ENCODE data around the gene KRTAP2-3. TPM values are rescaled to one million over a fixed set of nuclear protein-coding genes. Genes with fewer than 3 reads are reported as not detected.
"Not testable (repeated sequence)": the region's sequence is repeated elsewhere in the genome, so short reads cannot be mapped to it uniquely, and the experiment has no call there.

KRTAP2-3 gene
- polyA plus RNA-seq, 3 donors, result not detected

DNA sequence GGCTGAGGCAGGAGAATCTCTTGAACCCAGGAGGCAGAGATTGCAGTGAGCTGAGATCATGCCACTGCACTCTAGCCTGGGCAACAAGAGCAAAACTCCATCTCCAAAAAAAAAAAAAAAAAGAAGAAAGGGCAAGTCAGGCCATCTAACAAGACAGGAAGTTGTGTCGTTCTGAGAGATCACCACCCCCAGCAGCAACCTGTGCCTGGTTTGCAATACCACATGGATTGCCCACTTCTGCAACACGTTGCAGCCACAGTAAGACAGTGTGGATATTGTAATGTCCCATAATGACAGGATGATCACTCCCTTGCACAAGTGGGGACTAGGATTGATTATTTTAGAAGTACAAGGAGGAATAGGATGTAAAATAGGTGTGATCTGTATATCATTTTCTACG lies 9.1 kb upstream of the KRTAP2-3 start:
- DNase-seq (ENCODE audit: low read depth in 3 of 3, low spot score in 2 of 3), result no peak

DNA sequence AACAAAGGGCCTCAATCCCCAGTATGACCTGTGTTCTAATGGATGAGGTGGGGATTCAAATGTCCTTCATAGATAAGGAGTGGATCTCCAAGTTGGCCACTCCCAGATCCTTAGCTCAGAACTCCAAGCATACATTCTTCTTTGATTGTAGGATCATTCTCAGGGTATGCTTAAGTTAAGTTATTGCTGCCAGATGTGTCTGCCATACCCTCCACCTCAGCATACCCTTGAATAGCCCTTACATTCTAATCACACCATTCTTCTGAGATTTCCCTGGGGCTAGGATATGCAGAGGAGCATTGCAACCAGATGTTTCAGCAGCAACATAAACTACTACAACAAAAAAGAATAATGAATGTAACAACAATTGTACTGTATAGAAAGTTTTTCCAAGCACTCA lies 7.4 kb upstream of the KRTAP2-3 start:
- no peak for DNase-seq (ENCODE audit: low read depth in 3 of 3, low spot score in 2 of 3)

DNA sequence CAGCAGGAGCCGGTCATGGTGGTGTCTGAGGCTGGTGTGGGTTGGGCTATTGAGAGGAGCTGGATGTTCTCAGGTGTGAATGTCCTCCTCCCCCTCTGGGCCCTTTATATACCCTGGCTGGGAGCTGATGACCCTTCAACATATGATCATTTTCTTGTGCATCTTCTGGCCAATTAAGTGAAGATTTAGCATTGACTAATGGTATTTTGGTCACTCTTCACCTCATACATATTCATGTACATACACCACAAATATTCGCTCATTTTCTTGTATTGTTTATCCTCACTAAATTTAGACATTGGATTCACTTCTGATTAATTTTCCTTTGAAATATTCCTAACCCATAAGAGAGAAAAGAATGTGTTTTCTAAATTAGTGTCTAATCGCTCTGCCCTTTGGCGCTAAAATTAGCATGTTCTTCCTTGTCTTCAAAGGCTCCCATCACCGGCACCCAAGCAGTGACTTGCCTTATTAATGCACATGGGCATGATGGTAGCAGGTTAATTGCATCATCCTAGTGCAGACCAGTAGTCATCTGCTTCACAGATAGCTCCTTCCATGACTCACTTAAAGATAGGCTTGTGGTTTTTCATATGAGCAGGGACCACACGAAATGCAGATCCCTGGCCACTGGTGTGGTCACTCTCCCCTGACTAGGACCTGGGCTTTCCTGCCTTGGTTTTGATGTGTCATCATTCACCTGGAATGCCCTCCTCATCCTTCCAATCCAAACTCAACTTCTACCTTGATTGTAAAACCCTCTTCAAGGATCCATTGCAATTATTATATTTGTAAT lies 6.1 kb upstream of the KRTAP2-3 start, which contains the start of gene KRTAP2-4:
Gene KRTAP2-4, minus strand, starts transcription at position 51 of the 796 bp plus-strand sequence. Its CDS starts 34 bp downstream, at position 17.
- no peak for DNase-seq (ENCODE audit: low read depth in 3 of 3, low spot score in 2 of 3)

DNA sequence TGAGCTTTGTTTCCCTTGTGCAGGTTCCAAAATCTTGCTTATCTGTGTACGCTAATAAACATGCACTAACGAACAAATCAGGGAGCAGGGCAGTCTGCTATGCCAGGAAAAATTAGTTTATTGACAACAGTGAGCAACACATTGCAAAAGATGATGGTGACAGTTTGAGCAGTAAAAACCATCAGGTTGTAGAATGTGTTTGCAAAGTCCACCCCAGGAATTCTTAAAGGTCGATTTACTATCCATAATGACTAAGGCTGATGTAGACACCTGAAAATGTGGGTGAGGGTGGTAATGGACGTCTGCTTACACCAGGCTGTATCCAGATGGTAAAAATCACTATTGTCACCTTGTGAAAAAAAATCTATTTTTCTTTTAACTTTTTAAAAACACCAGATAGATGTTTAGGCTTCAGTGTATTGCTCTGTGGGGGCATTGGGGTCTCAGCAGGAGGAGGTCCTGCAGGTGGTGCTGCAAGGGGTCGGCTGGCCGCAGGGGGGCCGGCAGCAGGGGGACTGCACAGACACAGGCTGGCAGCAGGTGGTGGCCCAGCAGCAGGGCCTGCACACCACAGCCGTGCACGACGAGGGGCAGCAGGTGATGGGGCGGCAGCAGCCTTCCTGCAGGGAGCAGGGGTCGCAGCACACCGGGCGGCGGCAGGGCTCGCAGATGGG lies 5.2 kb upstream of the KRTAP2-3 start:
- DNase-seq (ENCODE audit: low read depth in 3 of 3, low spot score in 2 of 3), result not testable (repeated sequence)

DNA sequence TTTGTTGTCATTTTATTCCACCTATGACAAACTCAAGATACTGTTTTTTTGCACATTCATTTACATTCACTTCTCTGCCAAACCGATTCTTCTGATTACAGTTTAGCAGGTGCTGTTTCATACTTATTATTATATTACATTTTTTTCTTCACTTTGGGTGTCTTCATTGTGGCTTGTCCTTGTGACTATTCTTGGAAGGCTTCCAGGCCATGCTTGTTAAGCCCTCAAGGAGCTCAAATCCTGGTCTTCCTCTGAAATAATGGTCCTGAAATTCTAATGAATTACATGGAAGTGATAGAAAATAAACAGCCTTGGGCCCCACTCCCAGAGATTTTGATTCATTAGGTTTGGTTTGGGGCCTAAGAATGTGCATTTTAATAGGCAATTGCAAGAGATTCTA lies 4.4 kb upstream of the KRTAP2-3 start:
- no peak for DNase-seq (ENCODE audit: low read depth in 3 of 3, low spot score in 2 of 3)

DNA sequence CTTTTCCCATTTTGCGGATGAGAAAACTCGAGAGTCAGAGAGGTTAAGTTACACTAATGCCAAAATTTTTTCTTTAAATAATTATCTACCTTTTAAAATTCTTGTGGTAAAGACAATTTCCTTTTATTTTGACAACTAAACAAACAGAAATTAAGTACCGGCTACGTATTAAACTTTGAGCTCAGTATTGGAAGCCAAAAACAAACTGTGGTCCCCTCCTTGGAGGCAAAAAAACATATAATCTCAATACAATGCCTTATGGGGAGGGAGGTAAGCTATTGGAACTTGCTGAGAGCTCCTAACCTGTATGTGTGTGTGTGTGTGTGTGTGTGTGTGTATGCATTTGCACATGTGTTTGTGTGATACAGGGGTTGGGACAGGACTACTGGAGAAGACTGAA lies 3.5 kb upstream of the KRTAP2-3 start:
- no peak for DNase-seq (ENCODE audit: low read depth in 3 of 3, low spot score in 2 of 3)

DNA sequence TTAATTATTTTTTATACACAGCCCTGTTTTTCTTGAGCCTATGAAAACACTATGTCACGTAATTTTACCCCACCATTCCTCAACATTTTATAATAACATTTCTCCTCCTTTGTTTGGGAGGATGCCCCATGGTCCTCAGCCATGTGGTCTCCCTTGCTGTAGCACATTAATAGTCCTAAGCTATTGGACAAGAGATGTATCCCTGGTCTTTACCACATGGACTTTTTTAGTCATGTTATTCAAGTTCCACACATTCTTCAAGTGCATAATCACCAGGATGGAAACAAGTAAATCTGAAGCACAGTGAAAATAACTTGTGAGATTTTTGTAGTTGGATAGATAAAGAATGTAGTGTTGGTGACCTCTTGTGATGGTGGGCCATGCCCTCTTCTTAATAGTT lies 2.0 kb upstream of the KRTAP2-3 start:
- no peak for DNase-seq (ENCODE audit: low read depth in 3 of 3, low spot score in 2 of 3)

DNA sequence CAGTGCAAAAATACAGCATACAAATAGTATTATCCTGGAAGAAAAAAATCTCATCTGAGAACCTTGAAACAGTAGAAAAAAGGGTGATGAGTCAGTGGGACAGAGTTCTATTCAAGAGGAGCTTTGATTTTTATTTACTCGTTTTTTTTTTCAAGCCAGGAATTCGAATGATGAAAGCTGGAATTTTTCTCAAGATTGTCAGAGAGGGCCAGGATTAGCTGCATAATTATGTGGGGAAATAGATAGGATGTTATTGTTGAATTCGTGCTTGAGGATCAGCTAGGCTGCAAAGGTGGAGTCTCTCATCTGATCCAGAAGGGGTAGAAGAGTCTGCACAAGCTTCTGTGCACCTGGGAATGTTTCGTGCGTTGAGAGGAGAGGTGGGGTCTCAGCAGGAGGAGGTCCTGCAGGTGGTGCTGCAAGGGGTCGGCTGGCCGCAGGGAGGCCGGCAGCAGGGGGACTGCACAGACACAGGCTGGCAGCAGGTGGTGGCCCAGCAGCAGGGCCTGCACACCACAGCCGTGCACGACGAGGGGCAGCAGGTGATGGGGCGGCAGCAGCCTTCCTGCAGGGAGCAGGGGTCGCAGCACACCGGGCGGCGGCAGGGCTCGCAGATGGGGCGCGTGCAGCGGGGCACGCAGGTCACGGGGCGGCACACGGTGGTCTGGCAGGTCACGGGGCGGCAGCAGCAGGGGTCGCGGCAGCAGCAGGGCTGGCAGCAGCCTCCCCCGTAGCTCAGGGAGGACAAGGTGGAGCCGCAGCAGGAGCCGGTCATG lies 450 bp downstream of the KRTAP2-3 start:
- not testable (repeated sequence) for DNase-seq (ENCODE audit: low read depth in 3 of 3, low spot score in 2 of 3)

DNA sequence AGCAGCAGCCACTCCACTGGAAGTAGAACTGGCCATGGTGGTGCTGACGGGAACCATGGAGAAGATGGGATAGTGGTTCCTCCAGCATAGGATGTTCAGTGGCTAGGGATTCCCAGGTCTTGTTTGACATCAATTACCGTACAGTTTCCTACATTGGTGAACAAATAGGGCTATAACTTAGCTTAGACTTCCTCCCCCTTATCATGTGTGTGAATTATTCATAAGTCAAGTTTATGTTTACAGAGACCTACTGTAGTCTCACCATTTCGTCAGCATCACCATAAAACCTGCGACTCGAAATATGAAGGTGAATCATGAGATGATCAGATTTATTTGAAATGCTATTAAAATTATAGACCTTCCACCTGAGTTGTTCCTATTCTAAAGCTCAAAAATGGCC lies 1.2 kb downstream of the KRTAP2-3 start:
- no peak for DNase-seq (ENCODE audit: low read depth in 3 of 3, low spot score in 2 of 3)

DNA sequence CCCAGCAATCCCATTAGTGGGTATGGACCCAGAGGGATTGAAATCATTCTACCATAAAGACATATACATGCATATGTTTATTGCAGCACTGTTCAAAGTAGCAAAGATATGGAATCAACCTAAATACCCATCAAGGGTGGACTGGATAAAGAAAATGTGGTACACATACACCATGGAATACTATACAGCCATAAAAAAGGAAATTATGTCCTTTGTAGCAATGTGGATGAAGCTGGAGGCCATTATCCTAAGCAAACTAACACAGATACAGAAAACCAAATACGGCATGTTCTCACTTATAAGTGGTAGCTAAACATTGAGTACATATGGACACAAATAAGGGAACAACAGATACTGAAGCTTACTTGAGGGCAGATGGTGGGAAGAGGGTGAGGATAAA lies 2.4 kb downstream of the KRTAP2-3 start:
- DNase-seq (ENCODE audit: low read depth in 3 of 3, low spot score in 2 of 3), result no peak

DNA sequence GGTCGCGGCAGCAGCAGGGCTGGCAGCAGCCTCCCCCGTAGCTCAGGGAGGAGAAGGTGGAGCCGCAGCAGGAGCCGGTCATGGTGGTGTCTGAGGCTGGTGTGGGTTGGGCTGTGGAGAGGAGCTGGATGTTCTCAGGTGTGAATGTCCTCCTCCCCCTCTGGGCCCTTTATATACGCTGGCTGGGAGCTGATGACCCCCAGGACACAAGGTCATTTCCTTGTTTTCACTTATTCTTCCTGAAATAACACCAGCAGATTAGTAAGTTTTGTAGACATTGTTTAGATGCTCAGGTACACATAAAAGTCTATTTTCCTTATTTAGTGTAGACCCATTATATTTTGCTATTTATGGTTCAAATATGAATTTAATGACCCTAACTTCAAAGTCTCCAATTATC lies 4.8 kb downstream of the KRTAP2-3 start, which contains the start of gene KRTAP2-2:
Gene KRTAP2-2, minus strand, starts transcription at position 101 of the 400 bp plus-strand sequence. Its CDS starts 19 bp downstream, at position 82.
- not testable (repeated sequence) for DNase-seq (ENCODE audit: low read depth in 3 of 3, low spot score in 2 of 3)

DNA sequence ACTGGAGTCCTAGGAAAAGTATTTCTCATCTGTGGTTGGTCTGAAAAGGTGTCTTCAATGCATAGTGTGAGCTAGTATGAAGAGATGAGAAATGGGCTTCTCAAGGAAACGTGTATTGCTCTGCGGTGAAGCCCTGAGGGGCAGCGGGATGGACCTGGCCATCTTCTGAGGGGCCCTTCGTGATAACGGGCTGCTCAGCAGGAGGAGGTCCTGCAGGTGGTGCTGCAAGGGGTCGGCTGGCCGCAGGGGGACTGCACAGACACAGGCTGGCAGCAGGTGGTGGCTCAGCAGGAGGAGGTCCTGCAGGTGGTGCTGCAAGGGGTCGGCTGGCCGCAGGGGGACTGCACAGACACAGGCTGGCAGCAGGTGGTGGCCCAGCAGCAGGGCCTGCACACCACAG lies 5.4 kb downstream of the KRTAP2-3 start:
- not testable (repeated sequence) for DNase-seq (ENCODE audit: low read depth in 3 of 3, low spot score in 2 of 3)

DNA sequence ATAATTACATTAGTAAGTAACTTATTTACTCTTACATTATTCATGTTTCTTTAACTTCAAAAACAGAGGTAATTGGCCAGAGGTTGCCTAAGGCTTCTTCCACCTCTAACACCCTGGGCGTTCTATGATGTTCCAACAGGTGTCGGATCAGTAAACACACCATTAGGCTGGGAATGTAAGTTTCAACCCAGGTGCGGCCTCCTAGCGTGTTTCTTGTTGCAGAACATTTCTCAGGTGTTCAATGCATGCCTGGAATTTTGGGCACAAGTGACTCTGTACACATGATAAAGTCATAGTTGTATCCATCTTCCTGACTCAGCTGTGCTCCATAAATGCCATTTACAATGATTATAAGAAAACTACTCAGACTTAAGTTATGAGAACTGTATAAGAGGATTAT lies 5.9 kb downstream of the KRTAP2-3 start:
- peak in 2 of 3 donors; percentile 4 to 16 for DNase-seq (ENCODE audit: low read depth in 3 of 3, low spot score in 2 of 3)

DNA sequence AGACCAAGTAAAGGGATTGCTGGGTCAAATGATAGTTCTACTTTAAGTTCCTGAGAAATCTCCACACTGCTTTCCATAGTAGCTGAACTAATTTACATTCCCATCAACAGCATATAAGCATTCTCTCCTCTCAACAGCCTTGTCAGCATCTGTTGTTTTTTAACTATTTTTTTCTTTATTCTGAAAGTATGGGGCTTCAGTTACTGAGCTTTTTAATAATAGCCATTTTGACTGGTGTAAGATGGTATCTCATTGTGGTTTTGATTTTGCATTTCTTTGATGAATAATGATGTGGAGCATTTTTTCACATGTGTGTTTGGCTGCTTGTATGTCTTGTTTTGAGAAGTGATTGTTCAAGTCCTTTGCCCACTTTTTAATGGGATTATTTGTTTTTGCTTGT lies 7.3 kb downstream of the KRTAP2-3 start:
- no peak for DNase-seq (ENCODE audit: low read depth in 3 of 3, low spot score in 2 of 3)

DNA sequence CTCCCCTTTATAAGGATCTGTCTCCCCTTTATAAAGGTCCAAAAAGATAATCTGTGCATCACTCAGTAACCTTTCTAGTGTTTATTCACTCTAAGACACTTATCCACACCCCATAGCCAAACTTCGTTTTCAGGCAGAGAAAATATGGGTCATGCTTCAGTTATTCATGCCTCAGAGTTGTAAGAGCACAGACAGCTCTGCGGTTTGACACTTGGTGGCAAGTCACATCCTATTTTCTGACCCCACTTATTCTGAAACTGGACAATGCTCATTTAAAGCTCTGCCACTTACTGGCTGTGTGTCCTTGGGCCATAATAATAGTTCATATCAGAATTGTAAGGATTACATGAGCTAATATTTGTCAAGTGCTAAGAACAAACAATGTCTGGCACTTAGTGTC lies 10.8 kb downstream of the KRTAP2-3 start:
- DNase-seq (ENCODE audit: low read depth in 3 of 3, low spot score in 2 of 3), result no peak

DNA sequence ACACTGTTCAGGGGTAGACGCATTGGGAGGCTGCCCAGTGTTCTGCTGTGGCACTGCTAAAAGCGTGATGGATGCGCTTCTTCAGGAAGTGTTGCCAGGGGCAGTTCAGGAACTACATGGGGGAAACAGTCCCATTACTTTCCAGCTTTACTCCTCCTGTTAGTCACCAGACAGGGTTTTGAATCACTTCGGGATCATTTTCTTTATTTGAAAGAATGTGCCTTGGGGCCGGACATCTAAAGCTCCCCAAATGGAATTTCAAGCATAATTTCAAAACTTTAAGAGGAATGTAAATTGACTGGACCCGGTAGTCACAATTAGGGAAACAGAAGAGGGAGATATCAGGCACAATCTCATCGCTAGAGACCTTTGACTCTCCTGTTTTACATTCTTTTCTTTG lies 11.5 kb downstream of the KRTAP2-3 start:
- no peak for DNase-seq (ENCODE audit: low read depth in 3 of 3, low spot score in 2 of 3)

DNA sequence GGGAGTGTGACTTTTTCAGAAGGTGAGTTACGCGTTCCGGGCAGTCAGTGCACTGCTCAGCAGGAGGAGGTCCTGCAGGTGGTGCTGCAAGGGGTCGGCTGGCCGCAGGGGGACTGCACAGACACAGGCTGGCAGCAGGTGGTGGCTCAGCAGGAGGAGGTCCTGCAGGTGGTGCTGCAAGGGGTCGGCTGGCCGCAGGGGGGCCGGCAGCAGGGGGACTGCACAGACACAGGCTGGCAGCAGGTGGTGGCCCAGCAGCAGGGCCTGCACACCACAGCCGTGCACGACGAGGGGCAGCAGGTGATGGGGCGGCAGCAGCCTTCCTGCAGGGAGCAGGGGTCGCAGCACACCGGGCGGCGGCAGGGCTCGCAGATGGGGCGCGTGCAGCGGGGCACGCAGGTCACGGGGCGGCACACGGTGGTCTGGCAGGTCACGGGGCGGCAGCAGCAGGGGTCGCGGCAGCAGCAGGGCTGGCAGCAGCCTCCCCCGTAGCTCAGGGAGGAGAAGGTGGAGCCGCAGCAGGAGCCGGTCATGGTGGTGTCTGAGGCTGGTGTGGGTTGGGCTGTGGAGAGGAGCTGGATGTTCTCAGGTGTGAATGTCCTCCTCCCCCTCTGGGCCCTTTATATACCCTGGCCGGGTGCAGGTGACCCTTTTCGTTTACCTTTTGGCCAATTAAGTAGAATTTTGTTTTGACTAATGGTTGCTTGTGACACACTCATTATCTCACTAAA lies 13.0 kb downstream of the KRTAP2-3 start, which contains the start of gene KRTAP2-1:
Gene KRTAP2-1, minus strand, starts transcription at position 582 of the 731 bp plus-strand sequence. Its CDS starts 49 bp downstream, at position 533.
- DNase-seq (ENCODE audit: low read depth in 3 of 3, low spot score in 2 of 3), result not testable (repeated sequence)

DNA sequence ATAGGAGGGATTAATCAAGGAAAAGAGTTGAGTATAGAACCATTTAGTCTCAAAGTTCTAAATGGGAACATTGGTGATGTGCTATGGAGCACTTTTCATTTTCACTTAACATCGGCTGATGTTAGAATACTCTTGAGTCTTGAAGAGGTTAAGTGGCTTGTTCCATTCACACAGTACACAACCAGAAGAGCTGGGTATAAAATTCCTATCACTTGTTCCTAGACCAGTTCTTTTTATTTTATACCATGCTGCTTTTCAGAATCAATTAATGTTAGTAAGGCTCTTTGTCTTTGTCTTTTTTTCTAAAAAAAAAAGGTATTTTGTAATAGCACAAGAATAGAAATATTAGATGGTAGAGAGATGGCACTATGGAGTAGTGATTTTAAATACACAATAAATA lies 17.0 kb downstream of the KRTAP2-3 start:
- no peak for DNase-seq (ENCODE audit: low read depth in 3 of 3, low spot score in 2 of 3)

DNA sequence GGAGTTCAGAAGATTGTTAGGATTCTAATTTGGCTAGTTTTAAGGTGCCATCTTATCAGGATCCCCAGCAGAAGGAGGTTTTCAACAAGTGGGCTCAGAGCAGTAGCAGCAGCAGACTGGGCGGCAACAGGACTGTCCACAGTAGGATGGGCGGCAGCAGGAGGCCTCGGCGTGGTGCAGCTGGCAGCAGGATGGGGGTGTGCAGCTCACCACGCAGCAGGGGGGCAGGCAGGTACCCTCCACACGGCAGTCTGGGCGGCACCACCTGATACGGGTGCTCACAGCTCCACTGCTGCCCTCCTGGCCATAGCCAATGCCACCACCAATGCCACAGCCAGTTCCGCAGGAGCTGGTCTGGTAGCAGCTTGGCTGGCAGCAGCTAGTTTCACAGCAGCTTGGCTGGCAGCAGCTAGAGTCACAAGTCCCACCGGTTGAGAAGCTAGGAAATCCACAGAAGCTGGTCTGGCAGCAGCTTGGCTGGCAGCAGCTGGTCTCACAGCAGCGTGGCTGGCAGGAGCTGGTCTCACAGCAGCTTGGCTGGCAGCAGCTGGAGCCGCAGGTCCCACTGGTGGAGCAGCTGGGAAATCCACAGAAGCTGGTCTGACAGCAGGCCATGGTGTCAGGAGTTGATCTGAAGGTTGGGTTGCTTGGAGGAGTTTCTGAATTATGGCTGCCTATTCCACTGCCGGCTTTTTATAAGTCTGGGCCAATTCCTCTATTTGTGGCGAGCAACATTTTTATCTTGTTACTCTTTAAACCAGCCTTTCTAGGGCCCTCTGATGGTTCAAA lies 18.9 kb downstream of the KRTAP2-3 start, which contains the start of gene KRTAP1-1:
Gene KRTAP1-1, minus strand, starts transcription at position 668 of the 789 bp plus-strand sequence. Its CDS starts 53 bp downstream, at position 615.
- not testable (repeated sequence) for DNase-seq (ENCODE audit: low read depth in 3 of 3, low spot score in 2 of 3)
